ENCODE results near the gene VPS51.

GRCh38 chr11:65095974-65096806, at the start of gene VPS51:
- TF ChIP-seq CEBPB (IDR thresholded peaks at IDR 0.05; ENCODE audit: borderline replicate concordance, low read depth, low read length) (no peak), ZBTB20 (CRISPR knock-in tag; IDR thresholded peaks at IDR 0.05; ENCODE audit: borderline replicate concordance, low read depth) (no peak), SMAD3 (CRISPR knock-in tag; IDR thresholded peaks at IDR 0.05) (peak; percentile 70; the same call in 1 of the 2 replicates), SP2 (CRISPR knock-in tag; IDR thresholded peaks at IDR 0.05) (peak; percentile 69), GMEB1 (CRISPR knock-in tag; IDR thresholded peaks at IDR 0.05; ENCODE audit: borderline replicate concordance) (peak; percentile 81), ZNF710 (CRISPR knock-in tag; IDR thresholded peaks at IDR 0.05; ENCODE audit: borderline replicate concordance) (no peak; the same call in 1 of the 2 replicates), ZNF75D (CRISPR knock-in tag; IDR thresholded peaks at IDR 0.05; ENCODE audit: borderline replicate concordance) (no peak; the same call in 1 of the 2 replicates), IRF1 (CRISPR knock-in tag; IDR thresholded peaks at IDR 0.05; ENCODE audit: low read depth) (no peak), ZBTB33 (CRISPR knock-in tag; IDR thresholded peaks at IDR 0.05) (peak; percentile 83), RFXANK (CRISPR knock-in tag; IDR thresholded peaks at IDR 0.05) (no peak; the same call in 1 of the 2 replicates), ZBTB49 (CRISPR knock-in tag; IDR thresholded peaks at IDR 0.05; ENCODE audit: borderline replicate concordance) (no peak), ATF3 (CRISPR knock-in tag; IDR thresholded peaks at IDR 0.05) (peak; percentile 51; the same call in 1 of the 2 replicates), ATF1 (CRISPR knock-in tag; IDR thresholded peaks at IDR 0.05) (peak; percentile 56)
